ENCODE measurements around the gene EME1. TPM values are rescaled to one million over a fixed set of nuclear protein-coding genes. Genes with fewer than 3 reads are reported as not detected.

Gene EME1
- total and polyA plus RNA-seq, 10 of the 15 experiments (the other 5 are each of a cell fraction or from before 2014, with no cell fraction given), result 13.8 to 40.5 (median 22.0) TPM

DNA sequence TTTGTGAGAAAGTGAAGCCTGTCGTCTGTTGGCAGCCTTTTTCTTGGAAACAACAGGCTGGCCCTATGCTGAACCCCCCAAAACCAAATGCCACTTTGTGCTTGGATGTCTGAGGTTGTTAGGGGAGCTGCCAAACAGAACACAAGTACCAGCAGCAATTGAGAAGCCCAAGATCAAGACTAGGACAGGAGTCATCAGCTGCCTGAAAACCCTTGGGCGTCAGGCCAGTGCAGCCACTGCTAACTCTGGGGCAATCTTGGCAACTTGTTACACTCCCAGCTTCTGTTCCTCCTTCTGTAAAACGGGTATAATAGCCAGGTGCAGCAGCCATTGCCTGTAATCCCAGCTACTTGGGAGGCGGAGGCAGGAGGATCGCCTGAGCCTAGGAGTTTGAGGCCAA, 33.5 kb downstream of the EME1 start (continued):
- TF ChIP-seq, protein P1, sequence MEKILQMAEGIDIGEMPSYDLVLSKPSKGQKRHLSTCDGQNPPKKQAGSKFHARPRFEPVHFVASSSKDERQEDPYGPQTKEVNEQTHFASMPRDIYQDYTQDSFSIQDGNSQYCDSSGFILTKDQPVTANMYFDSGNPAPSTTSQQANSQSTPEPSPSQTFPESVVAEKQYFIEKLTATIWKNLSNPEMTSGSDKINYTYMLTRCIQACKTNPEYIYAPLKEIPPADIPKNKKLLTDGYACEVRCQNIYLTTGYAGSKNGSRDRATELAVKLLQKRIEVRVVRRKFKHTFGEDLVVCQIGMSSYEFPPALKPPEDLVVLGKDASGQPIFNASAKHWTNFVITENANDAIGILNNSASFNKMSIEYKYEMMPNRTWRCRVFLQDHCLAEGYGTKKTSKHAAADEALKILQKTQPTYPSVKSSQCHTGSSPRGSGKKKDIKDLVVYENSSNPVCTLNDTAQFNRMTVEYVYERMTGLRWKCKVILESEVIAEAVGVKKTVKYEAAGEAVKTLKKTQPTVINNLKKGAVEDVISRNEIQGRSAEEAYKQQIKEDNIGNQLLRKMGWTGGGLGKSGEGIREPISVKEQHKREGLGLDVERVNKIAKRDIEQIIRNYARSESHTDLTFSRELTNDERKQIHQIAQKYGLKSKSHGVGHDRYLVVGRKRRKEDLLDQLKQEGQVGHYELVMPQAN (conservative IDR thresholded peaks at IDR 0.05), result no peak

DNA sequence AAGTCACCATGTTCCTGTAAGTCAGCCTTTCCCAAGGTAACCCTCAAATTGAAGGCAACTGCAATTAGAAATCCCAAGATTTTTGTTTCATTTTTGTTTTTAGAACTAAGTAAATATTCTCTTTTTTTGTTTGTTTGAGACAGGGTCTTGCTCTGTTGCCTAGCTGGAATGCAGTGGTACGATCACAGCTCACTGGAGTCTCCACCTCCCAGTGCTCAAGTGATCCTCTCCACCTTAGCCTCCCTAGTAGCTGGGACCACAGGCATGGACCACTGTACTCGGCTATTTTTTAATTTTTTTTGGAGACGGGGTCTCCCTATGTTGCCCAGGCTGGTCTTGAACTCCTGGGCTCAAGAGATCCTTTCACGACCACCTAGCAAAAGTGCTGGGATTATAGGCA, 34.9 kb downstream of the EME1 start:
- Histone ChIP-seq H3K4me1 (ENCODE audit: control insufficient read depth, insufficient read depth, low read length) (no peaks in the 10 kb centered on the region), H2AFZ (ENCODE audit: control insufficient read depth, low read depth, low read length) (no peak overlapping the region), H3K4me2 (ENCODE audit: control insufficient read depth, insufficient read depth) (no peak overlapping the region), H4K20me1 (ENCODE audit: control insufficient read depth, insufficient read depth) (no peaks in the 10 kb centered on the region), H3K27me3 (replicated peaks in 1 of 2; ENCODE audit: control insufficient read depth in 2 of 2, insufficient read depth in 2 of 2, low read length in 1 of 2) (no peaks in the 10 kb centered on the region), H3K4me3 (no peak overlapping the region), H3K27ac (ENCODE audit: control insufficient read depth, insufficient read depth) (no peak overlapping the region), H3K36me3 (ENCODE audit: control insufficient read depth in 2 of 2, insufficient read depth in 2 of 2, low read length in 1 of 2) (no peaks in the 10 kb centered on the region), H3K79me2 (ENCODE audit: control insufficient read depth, insufficient read depth, low read length) (no peaks in the 10 kb centered on the region), H3K9me3 (replicated peaks; ENCODE audit: control insufficient read depth, insufficient read depth, low read length) (no peaks in the 10 kb centered on the region; the same call in 2 of the 3 replicates), H3K9ac (ENCODE audit: control insufficient read depth, insufficient read depth, low read length) (no peak overlapping the region)
- ChIA-PET RAD21 (ENCODE audit: unreplicated experiment) (no interaction called here), SMC1A (ENCODE audit: uncharacterized antibody, unreplicated experiment) (no interaction called here), POLR2A (no interaction called here), CTCF (interaction anchor here (5.5 kb wide), 1 partner anchor 11 kb away, joined by 43 read pairs; the partner anchor contains the start of gene LRRC59)
- intact Hi-C loops (cut with micrococcal nuclease; ENCODE audit: unreplicated experiment) (no loop called here), in situ Hi-C loops (cut with MboI) (no loop called here)
- FAIRE-seq (no peak), ATAC-seq (no peak), DNase-seq (ENCODE audit: low read depth, low spot score) (no peak)
- 21% methylated on average over 4 of the region's 4 CpGs for WGBS (ENCODE audit: insufficient coverage, insufficient replicate concordance, low lambda C conversion rate, missing lambda C conversion rate)
- BruUV-seq (replicated peaks), result no TSS peak
- TF ChIP-seq, protein P2, sequence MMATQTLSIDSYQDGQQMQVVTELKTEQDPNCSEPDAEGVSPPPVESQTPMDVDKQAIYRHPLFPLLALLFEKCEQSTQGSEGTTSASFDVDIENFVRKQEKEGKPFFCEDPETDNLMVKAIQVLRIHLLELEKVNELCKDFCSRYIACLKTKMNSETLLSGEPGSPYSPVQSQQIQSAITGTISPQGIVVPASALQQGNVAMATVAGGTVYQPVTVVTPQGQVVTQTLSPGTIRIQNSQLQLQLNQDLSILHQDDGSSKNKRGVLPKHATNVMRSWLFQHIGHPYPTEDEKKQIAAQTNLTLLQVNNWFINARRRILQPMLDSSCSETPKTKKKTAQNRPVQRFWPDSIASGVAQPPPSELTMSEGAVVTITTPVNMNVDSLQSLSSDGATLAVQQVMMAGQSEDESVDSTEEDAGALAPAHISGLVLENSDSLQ (IDR thresholded peaks at IDR 0.05), result no peak
- TF ChIP-seq POLR2AphosphoS5 (IDR thresholded peaks at IDR 0.05; ENCODE audit: low read length) (no peak), SIX5 (IDR thresholded peaks at IDR 0.05; ENCODE audit: low read depth, low read length, severe bottlenecking) (no peak), BRCA1 (IDR thresholded peaks at IDR 0.05; ENCODE audit: low read depth, low read length) (no peak), HDAC6 (IDR thresholded peaks at IDR 0.05; ENCODE audit: unreplicated experiment) (no peak), JUNB (IDR thresholded peaks at IDR 0.05) (no peak), ASH2L (IDR thresholded peaks at IDR 0.05; ENCODE audit: borderline replicate concordance, low read depth) (no peak), MYC (IDR thresholded peaks at IDR 0.05; ENCODE audit: insufficient read depth, insufficient read length, insufficient replicate concordance, low read length, severe bottlenecking) (no peak), TCF7 (IDR thresholded peaks at IDR 0.05; ENCODE audit: borderline replicate concordance) (no peak), STAT1 (conservative IDR thresholded peaks at IDR 0.05) (no peak), RB1 (IDR thresholded peaks at IDR 0.05; ENCODE audit: borderline replicate concordance) (no peak), PAX5 (IDR thresholded peaks at IDR 0.05; ENCODE audit: borderline replicate concordance, low read depth, low read length) (no peak)
- TF ChIP-seq, protein P3, sequence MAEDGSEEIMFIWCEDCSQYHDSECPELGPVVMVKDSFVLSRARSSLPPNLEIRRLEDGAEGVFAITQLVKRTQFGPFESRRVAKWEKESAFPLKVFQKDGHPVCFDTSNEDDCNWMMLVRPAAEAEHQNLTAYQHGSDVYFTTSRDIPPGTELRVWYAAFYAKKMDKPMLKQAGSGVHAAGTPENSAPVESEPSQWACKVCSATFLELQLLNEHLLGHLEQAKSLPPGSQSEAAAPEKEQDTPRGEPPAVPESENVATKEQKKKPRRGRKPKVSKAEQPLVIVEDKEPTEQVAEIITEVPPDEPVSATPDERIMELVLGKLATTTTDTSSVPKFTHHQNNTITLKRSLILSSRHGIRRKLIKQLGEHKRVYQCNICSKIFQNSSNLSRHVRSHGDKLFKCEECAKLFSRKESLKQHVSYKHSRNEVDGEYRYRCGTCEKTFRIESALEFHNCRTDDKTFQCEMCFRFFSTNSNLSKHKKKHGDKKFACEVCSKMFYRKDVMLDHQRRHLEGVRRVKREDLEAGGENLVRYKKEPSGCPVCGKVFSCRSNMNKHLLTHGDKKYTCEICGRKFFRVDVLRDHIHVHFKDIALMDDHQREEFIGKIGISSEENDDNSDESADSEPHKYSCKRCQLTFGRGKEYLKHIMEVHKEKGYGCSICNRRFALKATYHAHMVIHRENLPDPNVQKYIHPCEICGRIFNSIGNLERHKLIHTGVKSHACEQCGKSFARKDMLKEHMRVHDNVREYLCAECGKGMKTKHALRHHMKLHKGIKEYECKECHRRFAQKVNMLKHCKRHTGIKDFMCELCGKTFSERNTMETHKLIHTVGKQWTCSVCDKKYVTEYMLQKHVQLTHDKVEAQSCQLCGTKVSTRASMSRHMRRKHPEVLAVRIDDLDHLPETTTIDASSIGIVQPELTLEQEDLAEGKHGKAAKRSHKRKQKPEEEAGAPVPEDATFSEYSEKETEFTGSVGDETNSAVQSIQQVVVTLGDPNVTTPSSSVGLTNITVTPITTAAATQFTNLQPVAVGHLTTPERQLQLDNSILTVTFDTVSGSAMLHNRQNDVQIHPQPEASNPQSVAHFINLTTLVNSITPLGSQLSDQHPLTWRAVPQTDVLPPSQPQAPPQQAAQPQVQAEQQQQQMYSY (CRISPR knock-in tag; IDR thresholded peaks at IDR 0.05), result no peak
- TF ChIP-seq, protein P4, sequence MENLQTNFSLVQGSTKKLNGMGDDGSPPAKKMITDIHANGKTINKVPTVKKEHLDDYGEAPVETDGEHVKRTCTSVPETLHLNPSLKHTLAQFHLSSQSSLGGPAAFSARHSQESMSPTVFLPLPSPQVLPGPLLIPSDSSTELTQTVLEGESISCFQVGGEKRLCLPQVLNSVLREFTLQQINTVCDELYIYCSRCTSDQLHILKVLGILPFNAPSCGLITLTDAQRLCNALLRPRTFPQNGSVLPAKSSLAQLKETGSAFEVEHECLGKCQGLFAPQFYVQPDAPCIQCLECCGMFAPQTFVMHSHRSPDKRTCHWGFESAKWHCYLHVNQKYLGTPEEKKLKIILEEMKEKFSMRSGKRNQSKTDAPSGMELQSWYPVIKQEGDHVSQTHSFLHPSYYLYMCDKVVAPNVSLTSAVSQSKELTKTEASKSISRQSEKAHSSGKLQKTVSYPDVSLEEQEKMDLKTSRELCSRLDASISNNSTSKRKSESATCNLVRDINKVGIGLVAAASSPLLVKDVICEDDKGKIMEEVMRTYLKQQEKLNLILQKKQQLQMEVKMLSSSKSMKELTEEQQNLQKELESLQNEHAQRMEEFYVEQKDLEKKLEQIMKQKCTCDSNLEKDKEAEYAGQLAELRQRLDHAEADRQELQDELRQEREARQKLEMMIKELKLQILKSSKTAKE (IDR thresholded peaks at IDR 0.05; ENCODE audit: low read depth, poor library complexity, severe bottlenecking), result no peak

Measured in GM12878 (cell line).